ENCODE data around the gene ADPRH.
"Not testable (repeated sequence)": the region's sequence is repeated elsewhere in the genome, so short reads cannot be mapped to it uniquely, and the experiment has no call there.

The ADPRH gene

GRCh38 chr3:119559441-119559963 lies 19.8 kb upstream of the ADPRH start, which contains the start of gene CD80:
Gene CD80, minus strand, starts transcription at chr3:119559614. Its CDS starts 1,886 bp downstream, at chr3:119557728.
- peak; percentile 72 for DNase-seq (ENCODE audit: low spot score)

GRCh38 chr3:119560160-119560559 lies 19.1 kb upstream of the ADPRH start:
- no peak for DNase-seq (ENCODE audit: low spot score)

GRCh38 chr3:119562307-119562961 lies 16.9 kb upstream of the ADPRH start:
- no peak for DNase-seq (ENCODE audit: low spot score)

GRCh38 chr3:119563334-119563733 lies 16.0 kb upstream of the ADPRH start:
- not testable (repeated sequence) for DNase-seq (ENCODE audit: low spot score)

GRCh38 chr3:119569156-119569555 lies 10.1 kb upstream of the ADPRH start:
- no peak for DNase-seq (ENCODE audit: low spot score)

GRCh38 chr3:119570229-119570628 lies 9.1 kb upstream of the ADPRH start:
- DNase-seq (ENCODE audit: low spot score), result no peak

- DNase-seq (ENCODE audit: low spot score), result no peak
Measured at GRCh38 chr3:119571230-119571629, 8.1 kb upstream of the ADPRH start.

- no peak for DNase-seq (ENCODE audit: low spot score)
Measured at GRCh38 chr3:119571688-119572087, 7.6 kb upstream of the ADPRH start.

- DNase-seq (ENCODE audit: low spot score), result no peak
Measured at GRCh38 chr3:119575507-119575906, 3.8 kb upstream of the ADPRH start.

GRCh38 chr3:119580067-119580760 lies 922 bp downstream of the ADPRH start:
- peak; percentile 33 for DNase-seq (ENCODE audit: low spot score)

- no peak for DNase-seq (ENCODE audit: low spot score)
Measured at GRCh38 chr3:119582178-119582577, 2.9 kb downstream of the ADPRH start.

GRCh38 chr3:119585208-119585607 lies 5.9 kb downstream of the ADPRH start:
- no peak for DNase-seq (ENCODE audit: low spot score)

GRCh38 chr3:119585856-119586570 lies 6.7 kb downstream of the ADPRH start:
- DNase-seq (ENCODE audit: low spot score), result no peak

- peak; percentile 45 for DNase-seq (ENCODE audit: low spot score)
Measured at GRCh38 chr3:119586733-119587172, 7.5 kb downstream of the ADPRH start.

GRCh38 chr3:119588112-119588511 lies 8.8 kb downstream of the ADPRH start:
- DNase-seq (ENCODE audit: low spot score), result no peak

- no peak for DNase-seq (ENCODE audit: low spot score)
Measured at GRCh38 chr3:119589102-119589773, 9.9 kb downstream of the ADPRH start.

GRCh38 chr3:119590706-119591105 lies 11.4 kb downstream of the ADPRH start:
- no peak for DNase-seq (ENCODE audit: low spot score)

- no peak for DNase-seq (ENCODE audit: low spot score)
Measured at GRCh38 chr3:119592861-119593260, 13.6 kb downstream of the ADPRH start.

- DNase-seq (ENCODE audit: low spot score), result no peak
Measured at GRCh38 chr3:119594066-119594465, 14.8 kb downstream of the ADPRH start.

GRCh38 chr3:119594929-119595328 lies 15.6 kb downstream of the ADPRH start:
- not testable (repeated sequence) for DNase-seq (ENCODE audit: low spot score)

- peak; percentile 38 for DNase-seq (ENCODE audit: low spot score)
Measured at GRCh38 chr3:119595639-119596334, 16.5 kb downstream of the ADPRH start.

All from AG20443 (cell line).